Motor neuron (in vitro differentiated cells): ENCODE results near the gene MS4A6E. TPM values are rescaled to one million over a fixed set of nuclear protein-coding genes. Genes with fewer than 3 reads are reported as not detected.

Experiments used
- total RNA-seq, 8 experiments: library from RNA; unstranded; fragments of 300-600 nt; gene quantifications; 2 replicates each; pipeline versions ENCODE4 v1.2.3 to v1.2.4, GENCODE V29; 2022

MS4A6E gene
- total RNA-seq, 8 experiments from 2014 or later: not detected

Other genes starting within 250 kb of the MS4A6E start
- gene MS4A2, start 238.6 kb upstream of the MS4A6E start, total RNA-seq: under 1 TPM in 4 of 8 experiments, not detected in 4; 0.09 to 0.52 (median 0.14) TPM
- 1 to 10 TPM in 1 of 8 experiments, under 1 TPM in 4, not detected in 3; 0.13 to 1.6 (median 0.36) TPM for gene MS4A6A, start 144.2 kb upstream of the MS4A6E start, total RNA-seq
- under 1 TPM in 1 of 8 experiments, not detected in 7; 0.81 TPM for gene MS4A4E, start 84.1 kb upstream of the MS4A6E start, total RNA-seq
- gene MS4A4A, start 46.6 kb upstream of the MS4A6E start, total RNA-seq: under 1 TPM in 2 of 8 experiments, not detected in 6; 0.14 to 0.33 TPM
- gene MS4A7, start 51.3 kb downstream of the MS4A6E start, total RNA-seq: 1 to 10 TPM in 1 of 8 experiments, under 1 TPM in 4, not detected in 3; 0.05 to 1.0 (median 0.24) TPM
- gene MS4A14, start 69.2 kb downstream of the MS4A6E start, total RNA-seq: under 1 TPM in 4 of 8 experiments, not detected in 4; 0.21 to 0.43 (median 0.26) TPM
- not detected for gene MS4A5, start 102.3 kb downstream of the MS4A6E start, total RNA-seq
- 1 to 10 TPM in 1 of 8 experiments, under 1 TPM in 2, not detected in 5; 0.31 to 1.0 (median 0.90) TPM for gene MS4A1, start 128.6 kb downstream of the MS4A6E start, total RNA-seq
- gene MS4A12, start 165.5 kb downstream of the MS4A6E start, total RNA-seq: under 1 TPM in 1 of 8 experiments, not detected in 7; 0.43 TPM
- not detected for gene MS4A13, start 188.1 kb downstream of the MS4A6E start, total RNA-seq